Uterus (tissue), 2 donors: ENCODE measurements around the gene TLK2.

Source experiments
- CTCF ChIP-seq, 4 experiments: fragments of 200-600 bp in 2 of 4; fragments of 450-650 bp in 2 of 4; sonication (generic) in 2 of 4; IDR thresholded peaks; one replicate each; pipeline ENCODE4 v1.5.1; 2016 to 2019; ENCODE audit warnings: antibody characterized with exemption in 4 of 4, mild to moderate bottlenecking in 2 of 4, moderate library complexity in 1 of 4
- POLR2A ChIP-seq, 2 donors: fragments of 450-650 bp; IDR thresholded peaks; one replicate each; pipeline ENCODE4 v1.6.1; 2016; ENCODE audit warnings: antibody characterized with exemption in 2 of 2, mild to moderate bottlenecking in 1 of 2, moderate library complexity in 1 of 2

GRCh38 chr17:62658136-62658920, 179.7 kb downstream of the TLK2 start:
- no peak for TF ChIP-seq POLR2A (IDR thresholded peaks at IDR 0.05)
- no peak for TF ChIP-seq CTCF (IDR thresholded peaks at IDR 0.05)
